Fibroblast of the conjunctiva (primary cell): Measurements from ENCODE around the gene KDM4C.

Source experiments
- DNase-seq: peaks from one replicate; pipeline ENCODE4 v3.0.0-alpha.2; 2010; ENCODE audit warnings: low read depth

KDM4C gene

GRCh38 chr9:7097785-7098752, 340.3 kb downstream of the KDM4C start:
- peak; percentile 23 for DNase-seq

- DNase-seq: no peak
Measured at GRCh38 chr9:7103367-7103766, 345.6 kb downstream of the KDM4C start.

- DNase-seq: no peak
Measured at GRCh38 chr9:7103771-7104170, 346.0 kb downstream of the KDM4C start.

GRCh38 chr9:7104625-7105024, 346.9 kb downstream of the KDM4C start:
- no peak for DNase-seq

DNA sequence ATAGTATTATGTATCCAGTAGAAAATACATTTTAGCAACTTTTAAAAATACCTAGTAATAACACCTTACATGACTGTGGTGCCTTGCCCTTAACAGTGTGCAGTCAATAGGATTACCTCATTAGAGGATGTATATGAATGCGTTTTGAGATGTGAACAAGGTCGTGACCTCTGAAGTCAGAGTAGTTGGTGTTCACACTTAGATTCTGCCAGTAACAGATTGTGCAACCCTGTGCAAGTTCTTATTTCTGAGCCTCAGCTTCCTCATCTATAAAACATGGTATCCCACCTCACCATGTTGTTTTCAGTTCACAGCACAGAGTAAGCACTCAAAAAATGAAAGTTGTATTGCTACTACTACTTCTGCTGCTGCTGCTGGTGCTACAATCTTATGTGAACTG, 347.3 kb downstream of the KDM4C start:
- no peak for DNase-seq

GRCh38 chr9:7108936-7109335, 351.2 kb downstream of the KDM4C start:
- DNase-seq: no peak

- no peak for DNase-seq
Measured at GRCh38 chr9:7111413-7111812, 353.6 kb downstream of the KDM4C start.

GRCh38 chr9:7115606-7116005, 357.8 kb downstream of the KDM4C start:
- no peak for DNase-seq

DNA sequence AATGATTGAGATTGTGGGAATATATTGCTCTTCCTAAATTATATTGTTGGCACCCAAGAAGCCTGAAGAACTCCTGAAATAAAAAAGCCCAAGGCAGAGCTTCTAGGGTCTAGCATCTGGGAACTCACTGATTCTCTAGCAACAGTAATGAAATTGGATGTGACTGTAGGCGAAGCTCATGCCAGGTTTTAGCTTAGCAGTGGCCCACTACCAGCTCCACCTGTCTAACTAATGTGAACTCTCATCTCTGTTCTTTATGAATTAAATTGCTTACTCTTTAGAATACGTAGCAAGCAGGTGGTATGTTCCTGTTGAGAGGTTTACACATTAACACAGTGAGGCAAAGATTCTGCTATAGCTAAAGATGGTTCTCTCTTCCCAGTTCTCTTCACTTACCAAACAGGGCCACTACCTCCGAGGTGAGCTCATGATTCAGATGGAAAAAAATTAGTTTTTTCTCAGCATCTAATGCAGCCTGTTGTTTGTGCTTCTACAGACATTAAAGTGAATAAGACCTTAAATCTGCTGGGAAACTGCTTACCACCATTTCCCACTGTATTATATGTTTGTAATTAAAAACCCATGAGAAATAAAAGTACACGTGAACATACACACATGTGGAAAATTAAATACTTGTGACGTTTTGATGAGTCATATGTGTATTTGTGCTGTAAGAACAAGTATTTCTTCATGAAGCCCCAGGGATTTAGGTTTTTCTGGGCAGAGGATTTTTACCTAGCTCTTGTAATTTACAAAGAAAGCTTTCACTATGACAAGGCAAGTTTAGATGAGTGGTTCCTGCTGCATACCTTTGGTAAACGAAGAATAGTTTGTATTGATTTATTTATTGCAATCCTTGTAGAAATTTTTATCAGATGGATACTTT, 360.1 kb downstream of the KDM4C start:
- peak; percentile 77 for DNase-seq

GRCh38 chr9:7118633-7119032, 360.9 kb downstream of the KDM4C start:
- no peak for DNase-seq

DNA sequence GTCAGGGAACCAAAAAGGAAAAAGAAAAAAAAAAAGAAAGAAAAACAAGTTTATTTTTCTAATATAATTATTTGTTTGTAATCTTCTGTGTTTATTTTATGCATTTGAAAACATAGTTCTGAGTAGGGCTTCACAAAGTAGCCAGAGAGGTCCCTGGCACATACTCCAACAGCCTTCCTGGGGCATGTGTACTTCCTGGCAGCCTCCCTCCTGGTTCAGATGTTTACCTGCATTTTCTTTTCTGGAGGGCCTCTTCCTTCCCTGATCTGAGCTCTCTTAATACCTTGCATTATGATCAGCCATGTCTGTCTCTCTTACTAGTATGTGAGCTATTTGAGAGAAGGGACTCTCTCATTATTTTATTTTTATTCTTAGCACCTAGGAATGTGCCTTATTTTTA, 361.8 kb downstream of the KDM4C start:
- no peak for DNase-seq

DNA sequence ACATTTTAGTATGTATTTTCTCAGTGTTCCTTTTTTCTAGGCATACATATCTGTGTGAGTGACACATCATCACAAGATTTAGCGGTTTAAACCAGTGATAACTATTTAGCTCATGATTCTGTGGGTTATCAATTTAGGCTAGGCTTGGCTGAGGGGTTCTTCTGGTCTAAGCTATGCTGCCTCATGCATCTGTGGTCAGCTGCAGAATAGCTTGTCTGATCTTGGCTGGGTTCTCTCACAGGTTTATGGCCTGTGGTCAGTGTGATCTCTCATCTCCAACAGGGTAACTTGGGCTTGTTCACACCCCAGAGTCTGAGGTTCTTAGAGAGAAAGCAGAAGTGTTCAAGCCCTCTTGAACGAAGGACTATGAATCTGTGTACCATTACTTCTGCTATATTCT, 363.3 kb downstream of the KDM4C start:
- no peak for DNase-seq

DNA sequence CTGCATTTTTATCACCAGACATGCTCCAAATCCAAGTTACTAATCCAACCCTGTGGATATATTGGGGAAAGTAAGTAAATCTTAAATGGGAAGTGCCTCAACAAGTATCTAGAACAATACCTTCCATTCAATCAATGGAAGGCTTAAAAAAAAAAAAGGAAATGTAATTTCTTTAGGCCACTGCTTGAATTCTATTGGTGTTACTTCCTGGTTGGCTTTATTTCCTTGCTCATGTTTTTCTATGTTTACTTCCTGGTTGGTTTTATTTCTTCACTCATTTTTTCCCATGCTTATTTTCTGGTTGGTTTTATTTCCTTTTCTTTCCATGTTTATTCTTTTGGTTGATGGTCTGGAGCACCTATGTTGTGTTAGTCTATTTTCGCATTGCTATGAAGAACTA, 363.9 kb downstream of the KDM4C start:
- DNase-seq: no peak

DNA sequence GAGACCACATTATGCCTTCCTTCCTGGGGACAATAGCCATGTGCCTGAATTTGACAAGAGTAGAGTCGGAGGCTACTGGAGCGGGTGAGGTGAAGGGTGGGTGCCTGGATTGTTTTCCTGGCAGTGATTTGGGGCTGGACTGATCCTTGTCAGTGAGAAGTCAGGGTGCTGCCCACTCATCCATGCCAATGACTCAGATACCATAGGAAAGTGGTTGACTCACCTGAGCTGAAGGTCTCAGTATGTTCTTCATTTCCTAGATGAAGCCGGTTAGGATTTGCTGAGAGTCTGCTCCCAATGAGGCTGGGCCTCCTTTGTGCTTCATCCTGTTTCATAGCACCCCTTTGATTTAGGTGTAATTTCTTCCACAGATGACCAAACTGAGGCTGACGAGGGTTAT, 366.0 kb downstream of the KDM4C start:
- no peak for DNase-seq

- DNase-seq: no peak
Measured at GRCh38 chr9:7125231-7125630, 367.5 kb downstream of the KDM4C start.

- DNase-seq: no peak
Measured at GRCh38 chr9:7129391-7129790, 371.6 kb downstream of the KDM4C start.

- DNase-seq: no peak
Measured at GRCh38 chr9:7130266-7130820, 372.6 kb downstream of the KDM4C start.

DNA sequence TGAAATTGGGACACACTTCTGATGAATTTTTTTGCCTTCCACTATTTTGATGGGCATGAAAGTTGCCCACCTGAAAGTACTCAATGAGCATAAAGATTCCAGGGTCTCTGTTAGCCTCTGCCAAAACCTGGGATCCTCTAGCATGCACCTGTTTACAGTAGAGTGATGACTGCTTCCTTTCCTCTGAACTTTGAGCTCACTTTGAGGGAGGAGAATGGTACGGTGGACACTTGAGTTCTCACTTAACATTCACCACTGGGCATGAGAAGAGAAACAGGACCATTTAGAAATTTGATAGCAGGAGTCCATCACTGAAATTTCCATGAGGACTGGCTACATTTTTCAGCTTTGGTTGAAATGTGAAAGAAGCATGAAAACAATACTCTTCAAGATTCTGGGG, 374.8 kb downstream of the KDM4C start:
- DNase-seq: no peak

- no peak for DNase-seq
Measured at GRCh38 chr9:7135735-7136134, 378.0 kb downstream of the KDM4C start.

DNA sequence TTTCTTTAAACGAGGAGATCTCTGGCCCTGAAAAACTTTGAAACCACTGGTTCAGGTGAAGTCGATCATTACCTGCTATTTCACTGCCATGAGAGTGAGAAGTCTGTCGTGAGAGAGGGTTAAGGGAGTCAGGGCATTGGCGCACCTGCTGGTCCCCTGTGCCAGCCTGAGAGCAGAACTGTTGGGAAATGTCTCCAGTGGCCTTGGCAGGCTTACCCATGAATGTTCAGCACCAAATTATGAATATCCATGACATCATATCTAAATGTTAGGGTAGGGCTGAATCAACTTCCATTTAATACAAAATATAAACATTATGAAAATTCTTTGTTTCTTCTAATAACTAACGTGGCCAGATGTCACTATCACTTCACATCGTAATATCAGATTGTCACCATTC, 379.3 kb downstream of the KDM4C start:
- no peak for DNase-seq

DNA sequence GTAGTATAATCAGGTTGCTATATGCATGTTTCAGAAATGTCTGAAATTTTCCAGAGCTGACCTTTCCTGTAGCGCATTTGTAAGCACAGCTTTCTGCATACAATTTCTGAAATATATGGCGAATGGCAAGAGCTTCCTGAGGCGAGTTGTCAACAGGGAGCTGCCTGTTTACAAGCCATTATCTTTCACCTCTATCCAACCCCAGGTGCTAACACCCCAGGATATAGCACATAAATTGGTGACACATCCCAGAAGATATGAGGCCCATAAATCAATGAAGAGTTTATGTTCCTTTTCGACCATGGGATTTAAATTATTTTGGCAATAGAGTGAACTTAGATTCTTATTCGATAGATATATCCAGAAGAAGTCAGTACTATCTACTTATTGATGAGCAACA, 379.8 kb downstream of the KDM4C start:
- no peak for DNase-seq

DNA sequence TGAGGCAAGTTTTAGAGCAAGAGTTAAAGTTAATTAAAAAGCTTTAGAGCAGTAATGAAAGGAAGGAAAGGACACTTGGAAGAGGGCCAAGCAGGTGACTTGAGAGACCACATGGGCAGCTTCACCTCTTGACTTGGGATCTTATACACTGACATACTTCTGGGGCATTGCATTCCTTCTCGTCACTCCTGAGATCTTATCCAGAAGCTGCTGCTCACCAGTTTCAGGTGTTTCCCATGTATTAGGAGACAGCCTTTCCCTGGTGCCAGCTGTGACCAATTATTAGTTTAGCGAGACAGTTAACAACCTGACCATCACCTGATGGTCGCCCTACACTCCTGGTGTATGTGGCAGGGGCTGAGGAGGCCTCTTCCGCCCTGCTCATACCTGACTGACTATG, 382.1 kb downstream of the KDM4C start:
- DNase-seq: no peak

- DNase-seq: no peak
Measured at GRCh38 chr9:7140401-7140800, 382.6 kb downstream of the KDM4C start.
